ENCODE data around the gene HSPA12B.

The HSPA12B gene

GRCh38 chr20:3719046-3719445, 13.4 kb upstream of the HSPA12B start:
- 86 to 100% methylated on average over 2 to 3 of the region's 4 CpGs for WGBS, 2 experiments (ENCODE audit: insufficient coverage in 2 of 2)
- no peaks in the 10 kb centered on the region for H3K36me3 ChIP-seq (ENCODE audit: control insufficient read depth, insufficient read depth, low read length)
- H3K4me3 ChIP-seq (ENCODE audit: extremely low read depth, insufficient read depth, low read length, poor library complexity, severe bottlenecking) = no peak overlapping the region
- H3K9me3 ChIP-seq (ENCODE audit: control insufficient read depth, low read length) = no peaks in the 10 kb centered on the region
- H3K27ac ChIP-seq (ENCODE audit: low read depth, low read length, severe bottlenecking) = no peak overlapping the region
- H3K4me1 ChIP-seq (ENCODE audit: control insufficient read depth, insufficient read depth, low read length, poor library complexity, severe bottlenecking) = no peaks in the 10 kb centered on the region

GRCh38 chr20:3720068-3720467, 12.4 kb upstream of the HSPA12B start:
- WGBS, 2 experiments (ENCODE audit: insufficient coverage in 2 of 2) = 77 to 90% methylated on average over 2 of the region's 2 CpGs
- Histone ChIP-seq H3K36me3 (ENCODE audit: control insufficient read depth, insufficient read depth, low read length) (no peaks in the 10 kb centered on the region), H3K9me3 (ENCODE audit: control insufficient read depth, low read length) (no peaks in the 10 kb centered on the region), H3K27ac (ENCODE audit: low read depth, low read length, severe bottlenecking) (no peak overlapping the region), H3K4me1 (ENCODE audit: control insufficient read depth, insufficient read depth, low read length, poor library complexity, severe bottlenecking) (no peaks in the 10 kb centered on the region), H3K4me3 (ENCODE audit: extremely low read depth, insufficient read depth, low read length, poor library complexity, severe bottlenecking) (no peak overlapping the region)

- Histone ChIP-seq H3K4me1 (ENCODE audit: control insufficient read depth, insufficient read depth, low read length, poor library complexity, severe bottlenecking) (no peaks in the 10 kb centered on the region), H3K4me3 (ENCODE audit: extremely low read depth, insufficient read depth, low read length, poor library complexity, severe bottlenecking) (no peak overlapping the region), H3K27ac (ENCODE audit: low read depth, low read length, severe bottlenecking) (no peak overlapping the region), H3K36me3 (ENCODE audit: control insufficient read depth, insufficient read depth, low read length) (no peaks in the 10 kb centered on the region), H3K9me3 (ENCODE audit: control insufficient read depth, low read length) (no peaks in the 10 kb centered on the region)
- WGBS, 2 experiments (ENCODE audit: insufficient coverage in 2 of 2) = 78 to 89% methylated on average over 5 of the region's 6 CpGs
These were observed 11.9 kb upstream of the HSPA12B start for GRCh38 chr20:3720626-3721025.

- Histone ChIP-seq H3K9me3 (ENCODE audit: control insufficient read depth, low read length) (no peaks in the 10 kb centered on the region), H3K27ac (ENCODE audit: low read depth, low read length, severe bottlenecking) (no peak overlapping the region), H3K36me3 (ENCODE audit: control insufficient read depth, insufficient read depth, low read length) (no peaks in the 10 kb centered on the region), H3K4me1 (ENCODE audit: control insufficient read depth, insufficient read depth, low read length, poor library complexity, severe bottlenecking) (no peaks in the 10 kb centered on the region), H3K4me3 (ENCODE audit: extremely low read depth, insufficient read depth, low read length, poor library complexity, severe bottlenecking) (no peak overlapping the region)
- WGBS, 2 experiments (ENCODE audit: insufficient coverage in 2 of 2) = no CpG with 5 or more reads among the region's 4 CpGs
These were observed 10.6 kb upstream of the HSPA12B start for GRCh38 chr20:3721912-3722311.

GRCh38 chr20:3723284-3723683, 9.2 kb upstream of the HSPA12B start:
- no peak overlapping the region for H3K27ac ChIP-seq (ENCODE audit: low read depth, low read length, severe bottlenecking)
- WGBS, 2 experiments (ENCODE audit: insufficient coverage in 2 of 2) = 85 to 94% methylated on average over 5 to 7 of the region's 8 CpGs
- H3K4me3 ChIP-seq (ENCODE audit: extremely low read depth, insufficient read depth, low read length, poor library complexity, severe bottlenecking) = no peak overlapping the region
- H3K9me3 ChIP-seq (ENCODE audit: control insufficient read depth, low read length) = no peaks in the 10 kb centered on the region
- H3K36me3 ChIP-seq (ENCODE audit: control insufficient read depth, insufficient read depth, low read length) = no peaks in the 10 kb centered on the region
- peaks cover 4% of the 10 kb centered on the region for H3K4me1 ChIP-seq (ENCODE audit: control insufficient read depth, insufficient read depth, low read length, poor library complexity, severe bottlenecking)

- H3K4me3 ChIP-seq (ENCODE audit: extremely low read depth, insufficient read depth, low read length, poor library complexity, severe bottlenecking) = no peak overlapping the region
- H3K9me3 ChIP-seq (ENCODE audit: control insufficient read depth, low read length) = no peaks in the 10 kb centered on the region
- H3K36me3 ChIP-seq (ENCODE audit: control insufficient read depth, insufficient read depth, low read length) = no peaks in the 10 kb centered on the region
- peaks cover 4% of the 10 kb centered on the region for H3K4me1 ChIP-seq (ENCODE audit: control insufficient read depth, insufficient read depth, low read length, poor library complexity, severe bottlenecking)
- no peak overlapping the region for H3K27ac ChIP-seq (ENCODE audit: low read depth, low read length, severe bottlenecking)
- 52 to 90% methylated on average over 2 to 3 of the region's 4 CpGs for WGBS, 2 experiments (ENCODE audit: insufficient coverage in 2 of 2)
These were observed 8.1 kb upstream of the HSPA12B start for GRCh38 chr20:3724356-3724755.

DNA sequence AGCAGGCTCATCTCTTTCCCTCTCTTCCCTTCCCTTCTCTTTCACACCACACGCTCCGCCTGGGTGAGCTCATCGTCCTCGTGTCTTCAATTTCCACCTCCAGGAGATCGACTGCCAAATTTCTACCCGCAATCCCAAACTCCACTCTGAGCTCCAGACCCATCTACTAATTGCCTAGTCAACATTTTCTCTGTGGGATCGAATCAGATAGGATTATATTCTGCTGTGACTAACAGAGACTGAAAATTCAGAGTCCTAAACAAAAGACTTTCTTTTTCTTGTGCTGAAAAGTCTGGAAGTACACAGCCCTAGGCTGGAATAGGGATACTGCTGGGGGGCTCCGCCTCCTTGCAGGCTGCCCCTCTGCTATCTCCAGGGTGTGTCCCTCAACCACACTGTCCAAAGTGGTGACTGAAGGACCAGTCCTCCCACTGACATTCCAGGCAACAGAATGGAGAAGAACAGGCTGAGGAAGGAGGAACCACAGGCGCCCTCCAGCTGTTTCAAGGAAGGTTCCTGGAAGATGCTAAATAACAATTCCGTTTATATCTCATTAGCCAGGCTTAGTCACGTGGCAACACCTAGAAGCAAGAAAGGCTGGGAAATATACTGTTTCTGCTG, 5.0 kb upstream of the HSPA12B start:
- H3K4me3 ChIP-seq (ENCODE audit: extremely low read depth, insufficient read depth, low read length, poor library complexity, severe bottlenecking) = no peak overlapping the region
- H3K9me3 ChIP-seq (ENCODE audit: control insufficient read depth, low read length) = no peaks in the 10 kb centered on the region
- 50 to 57% methylated on average over 8 to 9 of the region's 11 CpGs for WGBS, 2 experiments (ENCODE audit: insufficient coverage in 2 of 2)
- peaks cover 4% of the 10 kb centered on the region for H3K4me1 ChIP-seq (ENCODE audit: control insufficient read depth, insufficient read depth, low read length, poor library complexity, severe bottlenecking)
- no peak overlapping the region for H3K27ac ChIP-seq (ENCODE audit: low read depth, low read length, severe bottlenecking)
- no peaks in the 10 kb centered on the region for H3K36me3 ChIP-seq (ENCODE audit: control insufficient read depth, insufficient read depth, low read length)

- Histone ChIP-seq H3K4me3 (ENCODE audit: extremely low read depth, insufficient read depth, low read length, poor library complexity, severe bottlenecking) (no peak overlapping the region), H3K27ac (ENCODE audit: low read depth, low read length, severe bottlenecking) (no peak overlapping the region), H3K9me3 (ENCODE audit: control insufficient read depth, low read length) (no peaks in the 10 kb centered on the region), H3K36me3 (ENCODE audit: control insufficient read depth, insufficient read depth, low read length) (no peaks in the 10 kb centered on the region), H3K4me1 (ENCODE audit: control insufficient read depth, insufficient read depth, low read length, poor library complexity, severe bottlenecking) (peaks cover 4% of the 10 kb centered on the region)
- 82 to 86% methylated on average over 4 of the region's 5 CpGs for WGBS, 2 experiments (ENCODE audit: insufficient coverage in 2 of 2)
These were observed 4.1 kb upstream of the HSPA12B start for GRCh38 chr20:3728354-3728753.

GRCh38 chr20:3728876-3729275, 3.6 kb upstream of the HSPA12B start:
- Histone ChIP-seq H3K4me1 (ENCODE audit: control insufficient read depth, insufficient read depth, low read length, poor library complexity, severe bottlenecking) (peaks cover 4% of the 10 kb centered on the region), H3K27ac (ENCODE audit: low read depth, low read length, severe bottlenecking) (no peak overlapping the region), H3K36me3 (ENCODE audit: control insufficient read depth, insufficient read depth, low read length) (no peaks in the 10 kb centered on the region), H3K4me3 (ENCODE audit: extremely low read depth, insufficient read depth, low read length, poor library complexity, severe bottlenecking) (no peak overlapping the region), H3K9me3 (ENCODE audit: control insufficient read depth, low read length) (no peaks in the 10 kb centered on the region)
- 100% methylated on average over 2 to 3 of the region's 3 CpGs for WGBS, 2 experiments (ENCODE audit: insufficient coverage in 2 of 2)

DNA sequence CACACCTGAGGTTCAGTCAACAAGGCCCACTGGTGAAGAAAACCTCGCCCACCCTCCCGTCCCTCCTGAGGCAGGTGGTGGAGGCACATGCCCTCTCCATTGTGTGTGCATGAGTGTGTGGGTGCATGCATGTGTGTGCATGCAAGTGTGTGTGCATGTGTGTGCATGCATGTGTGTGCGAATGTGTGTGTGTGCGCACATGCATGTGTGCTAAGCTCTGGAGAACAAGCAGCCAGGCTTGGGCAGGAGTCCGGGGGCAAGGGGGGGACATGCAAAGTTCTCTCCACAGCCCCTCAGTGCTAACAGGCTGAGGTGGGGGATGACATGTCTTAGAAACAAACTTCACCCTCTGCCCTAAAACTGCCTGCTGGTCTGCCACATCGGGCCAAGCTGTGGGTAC, 3.1 kb upstream of the HSPA12B start:
- Histone ChIP-seq H3K27ac (ENCODE audit: low read depth, low read length, severe bottlenecking) (no peak overlapping the region), H3K36me3 (ENCODE audit: control insufficient read depth, insufficient read depth, low read length) (no peaks in the 10 kb centered on the region), H3K4me1 (ENCODE audit: control insufficient read depth, insufficient read depth, low read length, poor library complexity, severe bottlenecking) (peaks cover 4% of the 10 kb centered on the region), H3K9me3 (ENCODE audit: control insufficient read depth, low read length) (no peaks in the 10 kb centered on the region), H3K4me3 (ENCODE audit: extremely low read depth, insufficient read depth, low read length, poor library complexity, severe bottlenecking) (no peak overlapping the region)
- 91 to 95% methylated on average over 6 of the region's 6 CpGs for WGBS, 2 experiments (ENCODE audit: insufficient coverage in 2 of 2)

- 83 to 93% methylated on average over 1 to 8 of the region's 8 CpGs for WGBS, 2 experiments (ENCODE audit: insufficient coverage in 2 of 2)
- H3K4me3 ChIP-seq (ENCODE audit: extremely low read depth, insufficient read depth, low read length, poor library complexity, severe bottlenecking) = no peak overlapping the region
- no peaks in the 10 kb centered on the region for H3K36me3 ChIP-seq (ENCODE audit: control insufficient read depth, insufficient read depth, low read length)
- no peak overlapping the region for H3K27ac ChIP-seq (ENCODE audit: low read depth, low read length, severe bottlenecking)
- peaks cover 4% of the 10 kb centered on the region for H3K4me1 ChIP-seq (ENCODE audit: control insufficient read depth, insufficient read depth, low read length, poor library complexity, severe bottlenecking)
- no peaks in the 10 kb centered on the region for H3K9me3 ChIP-seq (ENCODE audit: control insufficient read depth, low read length)
These were observed 2.5 kb upstream of the HSPA12B start for GRCh38 chr20:3729811-3730540.
